ENCODE data around the gene KCNMA1.

The KCNMA1 gene

GRCh38 chr10:77296534-77297392 is 340.8 kb downstream of the KCNMA1 start:
- no peak overlapping the region for H3K4me3 ChIP-seq (ENCODE audit: low read length)
- TF ChIP-seq ZNF274 (IDR thresholded peaks at IDR 0.05; ENCODE audit: low read depth, low read length) = no peak

GRCh38 chr10:77293773-77294172 is 343.8 kb downstream of the KCNMA1 start:
- TF ChIP-seq ZNF274 (IDR thresholded peaks at IDR 0.05; ENCODE audit: low read depth, low read length) = no peak
- no peak overlapping the region for H3K4me3 ChIP-seq (ENCODE audit: low read length)

DNA sequence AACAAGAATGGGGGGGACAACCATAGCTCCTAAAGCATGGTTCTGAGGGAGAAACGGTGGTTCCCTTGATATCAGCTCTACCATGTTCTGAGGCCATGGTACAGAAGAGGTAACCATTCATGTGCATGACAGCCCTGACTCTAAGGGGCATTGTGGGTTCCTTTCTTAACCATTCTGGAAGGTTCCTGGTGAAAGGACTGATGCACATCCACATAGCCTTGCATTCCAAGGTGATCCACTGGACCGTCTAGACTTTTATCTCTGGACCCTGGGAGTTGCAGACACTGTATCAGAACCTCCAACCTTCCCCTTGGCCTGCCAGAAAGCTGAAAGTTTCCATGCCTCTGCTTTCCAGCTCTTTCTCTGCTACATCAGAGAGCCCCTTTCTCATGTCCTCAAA is 344.3 kb downstream of the KCNMA1 start:
- TF ChIP-seq ZNF274 (IDR thresholded peaks at IDR 0.05; ENCODE audit: low read depth, low read length) = no peak
- no peak overlapping the region for H3K4me3 ChIP-seq (ENCODE audit: low read length)

DNA sequence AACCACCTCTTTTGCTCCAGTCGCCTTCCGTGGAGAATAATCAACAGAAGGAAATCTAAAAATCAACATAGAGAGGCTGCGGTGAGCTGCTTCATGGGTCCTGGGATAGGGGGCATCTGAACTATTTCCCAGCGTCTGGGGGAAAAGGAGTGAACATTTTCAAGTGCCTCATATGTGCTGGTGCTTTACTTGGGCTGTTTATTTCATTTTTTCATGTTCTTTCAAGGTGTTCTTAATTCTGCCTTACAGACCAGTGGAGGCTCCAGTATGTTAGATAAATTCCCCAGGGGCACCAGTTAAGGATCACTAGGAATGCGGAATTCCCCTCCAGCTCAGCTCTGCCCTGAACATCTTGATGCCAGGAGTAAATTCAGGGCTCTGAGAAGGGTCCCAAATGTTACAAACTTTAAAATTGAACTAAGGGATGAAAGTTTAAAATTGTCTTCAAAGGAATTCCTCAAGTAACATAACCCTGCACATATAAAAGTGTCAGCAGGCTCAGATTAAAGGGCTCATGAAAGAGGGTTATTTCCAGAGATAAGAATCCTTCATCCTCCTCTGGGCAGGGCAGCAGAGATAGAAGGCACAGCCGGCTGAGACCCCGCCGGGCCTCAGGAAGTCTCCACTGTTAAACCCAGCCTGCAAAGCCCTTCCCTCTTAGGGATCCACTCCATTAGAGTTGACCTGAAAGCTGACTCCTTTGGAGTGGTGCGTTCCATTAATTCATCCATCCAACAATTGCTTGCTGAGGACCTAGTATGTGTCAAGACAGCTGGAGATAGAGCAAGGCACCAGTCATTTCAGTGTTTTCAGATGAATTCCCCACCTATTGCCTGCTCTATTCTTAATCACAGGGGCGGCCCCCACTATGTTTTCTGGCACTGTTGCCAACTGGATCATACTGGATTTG is 345.8 kb downstream of the KCNMA1 start:
- no peak for TF ChIP-seq ZNF274 (IDR thresholded peaks at IDR 0.05; ENCODE audit: low read depth, low read length)
- no peak overlapping the region for H3K4me3 ChIP-seq (ENCODE audit: low read length)

DNA sequence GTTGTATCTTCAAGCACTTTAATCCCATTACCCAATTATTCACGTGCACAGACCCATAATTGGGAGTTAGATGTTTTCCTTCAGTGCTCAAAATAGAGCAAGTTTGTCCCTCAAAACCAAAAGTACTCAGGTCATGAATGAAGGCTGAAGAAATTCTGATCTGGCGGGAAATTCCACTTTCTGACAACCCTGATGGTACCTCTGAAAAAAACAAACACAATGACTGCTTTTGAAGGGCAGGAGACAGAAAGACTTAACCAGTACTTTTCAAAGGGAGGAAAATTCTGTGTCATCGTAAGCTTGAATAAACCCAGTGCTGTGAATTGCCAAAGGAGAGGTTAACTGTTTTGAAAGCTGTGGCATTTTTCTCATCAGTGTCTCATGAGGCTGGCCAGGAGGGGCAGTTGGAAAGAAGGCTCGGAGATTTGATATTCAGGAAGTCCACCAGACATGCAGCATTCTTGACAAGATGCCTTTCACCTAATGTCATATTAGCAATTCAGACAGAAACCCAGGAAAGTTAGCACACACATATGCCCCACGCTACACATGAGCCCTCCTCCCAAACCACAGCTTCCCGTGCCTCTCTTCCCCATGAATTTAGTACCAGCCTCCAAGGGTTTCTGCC is 347.0 kb downstream of the KCNMA1 start:
- H3K4me3 ChIP-seq (ENCODE audit: low read length) = no peak overlapping the region
- TF ChIP-seq ZNF274 (IDR thresholded peaks at IDR 0.05; ENCODE audit: low read depth, low read length) = no peak

DNA sequence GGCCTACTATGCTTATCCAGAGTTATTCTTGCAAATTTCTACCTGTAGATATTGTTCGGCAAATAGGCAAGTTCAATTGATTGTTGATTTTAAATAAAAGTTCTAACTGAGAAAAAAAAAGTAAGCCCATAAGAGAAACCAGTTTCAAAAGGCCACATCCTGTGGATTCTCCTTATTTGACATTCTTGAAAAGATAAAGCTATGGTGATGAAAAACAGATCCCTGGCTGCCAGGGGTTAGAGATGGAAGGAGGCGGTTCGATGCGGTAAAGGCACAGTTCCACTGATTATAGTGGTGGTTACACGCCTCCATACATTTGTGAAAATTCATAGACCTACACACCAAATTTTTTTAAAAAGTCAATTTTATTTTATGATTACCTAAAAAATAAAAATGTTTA is 347.8 kb downstream of the KCNMA1 start:
- TF ChIP-seq ZNF274 (IDR thresholded peaks at IDR 0.05; ENCODE audit: low read depth, low read length) = no peak
- no peak overlapping the region for H3K4me3 ChIP-seq (ENCODE audit: low read length)

GRCh38 chr10:77289027-77289501 is 348.5 kb downstream of the KCNMA1 start:
- no peak overlapping the region for H3K4me3 ChIP-seq (ENCODE audit: low read length)
- no peak for TF ChIP-seq ZNF274 (IDR thresholded peaks at IDR 0.05; ENCODE audit: low read depth, low read length)

- no peak overlapping the region for H3K4me3 ChIP-seq (ENCODE audit: low read length)
- TF ChIP-seq ZNF274 (IDR thresholded peaks at IDR 0.05; ENCODE audit: low read depth, low read length) = no peak
Observed at GRCh38 chr10:77287647-77288120, 349.9 kb downstream of the KCNMA1 start.

DNA sequence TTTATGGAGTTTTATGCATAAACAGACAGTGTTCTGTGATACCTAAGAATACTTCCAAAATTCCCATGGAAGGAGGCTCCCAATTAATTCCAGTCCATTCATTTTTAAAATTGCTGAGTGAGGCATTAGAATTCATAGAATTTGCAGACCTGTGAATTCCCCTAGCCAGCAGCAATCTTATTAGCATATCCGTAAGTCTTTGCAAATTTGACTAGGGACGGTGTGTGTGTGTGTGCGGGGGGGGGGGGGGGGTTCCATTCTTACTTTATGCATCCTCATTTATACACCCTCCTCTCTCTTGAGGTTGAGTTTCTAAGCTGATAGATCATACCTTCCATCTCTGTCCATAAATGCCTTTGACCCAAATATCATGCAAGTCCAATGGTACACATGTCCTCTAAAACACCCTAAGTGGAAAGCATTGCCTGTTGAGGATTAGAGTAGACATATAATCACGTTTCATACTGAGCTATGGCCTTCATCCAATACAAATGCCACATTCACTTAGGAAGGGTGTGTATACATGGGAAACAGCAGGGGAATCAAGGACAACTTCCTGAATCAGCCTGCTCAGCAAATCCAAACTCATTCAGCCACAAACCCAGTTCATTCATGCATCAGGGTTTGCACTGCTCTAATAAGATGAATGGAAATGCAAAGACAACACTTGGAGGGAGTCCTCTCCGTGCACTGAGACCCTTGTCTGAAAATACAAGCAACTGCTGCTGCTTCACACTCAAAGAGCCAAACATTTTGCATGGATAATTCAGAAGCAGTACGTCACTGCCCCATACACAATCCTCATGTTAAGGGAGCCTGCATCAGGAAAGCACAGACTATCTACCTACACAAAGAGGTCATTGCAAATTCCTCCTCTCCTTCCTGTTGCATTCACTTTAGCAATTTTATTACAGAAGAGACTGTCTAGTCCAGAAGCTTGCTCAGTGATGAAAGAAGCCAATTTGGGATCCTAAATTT is 350.8 kb downstream of the KCNMA1 start:
- TF ChIP-seq ZNF274 (IDR thresholded peaks at IDR 0.05; ENCODE audit: low read depth, low read length) = no peak

DNA sequence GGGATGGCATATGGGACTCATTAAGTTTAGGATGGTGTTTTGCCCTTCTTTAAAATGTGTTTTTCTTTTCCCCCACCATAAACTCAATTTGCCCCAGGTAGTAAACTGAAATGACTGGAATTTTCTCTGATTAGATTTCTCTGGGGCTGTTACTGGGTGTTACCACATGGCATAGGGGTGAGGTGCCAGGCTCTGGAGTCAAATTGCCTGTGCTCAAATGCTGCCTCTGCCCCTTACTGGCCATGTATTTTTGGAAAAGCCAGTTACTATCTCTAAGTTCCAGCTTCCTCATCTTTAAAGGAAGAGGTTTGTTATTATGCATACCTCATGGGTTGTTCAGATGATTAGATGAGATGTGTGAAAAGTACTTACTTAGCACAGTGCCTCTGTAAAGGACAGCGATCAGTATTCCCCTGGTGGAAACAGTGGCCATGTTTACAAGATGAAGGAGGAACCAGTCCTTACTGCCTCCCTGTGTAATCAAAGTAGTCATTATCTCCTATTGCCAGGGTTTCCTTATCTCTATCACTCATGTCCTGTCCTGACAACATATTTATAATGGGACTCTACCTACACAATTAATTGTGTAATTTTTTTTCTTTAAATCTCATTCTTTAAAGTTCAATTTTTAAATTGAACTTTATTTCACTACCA is 352.0 kb downstream of the KCNMA1 start:
- H3K4me3 ChIP-seq (ENCODE audit: low read length) = no peak overlapping the region
- no peak for TF ChIP-seq ZNF274 (IDR thresholded peaks at IDR 0.05; ENCODE audit: low read depth, low read length)

More for the DNA sequence above, 350.8 kb downstream of the KCNMA1 start:
- H3K4me3 ChIP-seq (ENCODE audit: low read length) = no peak overlapping the region

DNA sequence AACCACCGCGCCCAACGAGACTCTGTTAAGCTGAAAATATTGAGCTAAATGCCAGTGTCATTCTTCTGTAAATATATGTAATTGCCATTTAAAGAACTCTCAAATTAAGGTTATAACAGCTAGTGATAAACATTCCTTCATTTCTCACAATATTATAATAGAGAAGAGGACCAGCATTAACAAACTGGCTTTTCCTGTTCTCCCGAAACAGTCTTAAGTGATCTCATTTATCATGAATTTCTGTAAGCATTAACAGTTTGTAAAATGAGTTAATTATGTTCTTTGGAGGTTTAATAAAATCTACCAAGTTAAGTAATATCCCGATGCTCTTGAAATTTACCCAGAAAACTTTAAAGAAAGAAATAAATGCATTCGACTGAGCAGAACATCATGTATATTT is 352.8 kb downstream of the KCNMA1 start:
- no peak for TF ChIP-seq ZNF274 (IDR thresholded peaks at IDR 0.05; ENCODE audit: low read depth, low read length)
- no peak overlapping the region for H3K4me3 ChIP-seq (ENCODE audit: low read length)

GRCh38 chr10:77283326-77283725 is 354.3 kb downstream of the KCNMA1 start:
- TF ChIP-seq ZNF274 (IDR thresholded peaks at IDR 0.05; ENCODE audit: low read depth, low read length) = no peak
- no peak overlapping the region for H3K4me3 ChIP-seq (ENCODE audit: low read length)
